B cell (primary cell): Measurements from ENCODE around the gene ATCAY.

Source experiments
- CTCF ChIP-seq: fragments of 200-600 bp; IDR thresholded peaks from one replicate; pipeline ENCODE4 v1.8.0; 2022; ENCODE audit warnings: antibody characterized with exemption, mild to moderate bottlenecking
- EZH2 ChIP-seq: IDR thresholded peaks from 2 replicates; pipeline ENCODE4 v1.6.1; 2012; ENCODE audit warnings: borderline replicate concordance, low read depth, mild to moderate bottlenecking, moderate library complexity, low read length; ENCODE audit not compliant: insufficient read depth, poor library complexity, severe bottlenecking

DNA sequence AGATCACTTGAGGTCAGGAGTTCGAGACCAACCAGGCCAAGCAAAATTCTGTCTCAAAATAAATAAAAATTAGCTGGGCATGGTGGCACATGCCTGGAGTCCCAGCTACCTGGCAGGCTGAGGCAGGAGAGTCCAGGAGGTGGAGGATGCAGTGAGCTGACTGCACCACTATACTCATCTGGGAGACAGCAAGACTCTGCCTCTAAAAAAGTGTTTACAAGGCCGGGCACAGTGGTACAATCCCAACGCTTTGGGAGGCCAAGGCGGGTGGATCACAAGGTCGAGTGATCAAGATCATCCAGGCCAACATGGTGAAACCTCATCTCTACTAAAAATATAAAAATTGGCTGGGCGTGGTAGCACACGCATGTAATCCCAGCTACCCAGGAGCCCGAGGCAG is 94.7 kb downstream of the ATCAY start:
- TF ChIP-seq CTCF: no peak
- no peak for TF ChIP-seq EZH2
